NOMO-1 treated with DMSO at 0.1 percent for 48 hours (cell line): ENCODE data around the gene FBXO3.
A peak's percentile ranks its signal among the peaks of the same experiment; 100 is the strongest.
"Not testable (repeated sequence)": the region's sequence is repeated elsewhere in the genome, so short reads cannot be mapped to it uniquely, and the experiment has no call there.

Experiments used
- DNase-seq: peaks from one replicate; lab custom pipeline; 2025; ENCODE audit not compliant: unreplicated experiment; lab: John Stamatoyannopoulos, UW

Gene FBXO3, protein sequence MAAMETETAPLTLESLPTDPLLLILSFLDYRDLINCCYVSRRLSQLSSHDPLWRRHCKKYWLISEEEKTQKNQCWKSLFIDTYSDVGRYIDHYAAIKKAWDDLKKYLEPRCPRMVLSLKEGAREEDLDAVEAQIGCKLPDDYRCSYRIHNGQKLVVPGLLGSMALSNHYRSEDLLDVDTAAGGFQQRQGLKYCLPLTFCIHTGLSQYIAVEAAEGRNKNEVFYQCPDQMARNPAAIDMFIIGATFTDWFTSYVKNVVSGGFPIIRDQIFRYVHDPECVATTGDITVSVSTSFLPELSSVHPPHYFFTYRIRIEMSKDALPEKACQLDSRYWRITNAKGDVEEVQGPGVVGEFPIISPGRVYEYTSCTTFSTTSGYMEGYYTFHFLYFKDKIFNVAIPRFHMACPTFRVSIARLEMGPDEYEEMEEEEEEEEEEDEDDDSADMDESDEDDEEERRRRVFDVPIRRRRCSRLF

DNA sequence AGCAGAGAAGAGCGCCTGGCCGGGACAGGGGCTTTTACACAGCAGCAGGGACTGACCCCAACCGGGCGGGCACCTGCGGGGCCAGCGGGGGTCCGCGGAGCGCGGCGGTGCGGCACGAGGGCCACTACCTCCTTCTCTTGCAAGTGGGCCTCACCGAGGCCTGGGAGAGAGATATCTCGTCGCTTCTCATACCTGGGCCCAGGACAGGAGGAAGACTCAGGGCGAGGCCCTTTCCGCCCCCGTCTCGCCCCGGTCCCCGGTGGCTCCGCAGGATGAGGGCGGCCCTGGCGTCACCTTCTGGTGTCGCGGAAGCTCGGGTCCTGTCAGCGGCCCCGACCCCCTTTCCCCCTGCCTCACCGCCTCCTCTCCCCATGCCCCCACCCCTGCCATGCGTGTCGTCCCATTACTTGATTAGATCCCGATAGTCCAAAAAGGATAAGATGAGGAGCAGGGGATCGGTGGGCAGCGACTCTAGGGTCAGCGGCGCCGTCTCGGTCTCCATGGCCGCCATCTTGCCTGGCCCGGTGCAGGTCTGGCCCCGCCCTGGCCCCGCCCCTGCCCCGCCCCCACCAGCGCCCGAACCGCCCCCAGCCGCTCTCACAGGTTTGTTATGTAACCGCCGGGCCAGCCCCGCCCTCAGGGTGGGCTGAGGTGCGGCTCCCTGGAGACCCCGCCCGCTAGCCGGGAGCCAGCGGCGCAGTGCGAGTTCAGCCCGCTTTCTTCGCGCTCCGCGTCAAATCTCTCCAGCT is at the start of gene FBXO3:
Gene FBXO3 (minus strand): TSS at position 534 of the 749 bp plus-strand sequence. CDS start 23 bp downstream, at position 511.
- DNase-seq = peak; percentile 69

DNA sequence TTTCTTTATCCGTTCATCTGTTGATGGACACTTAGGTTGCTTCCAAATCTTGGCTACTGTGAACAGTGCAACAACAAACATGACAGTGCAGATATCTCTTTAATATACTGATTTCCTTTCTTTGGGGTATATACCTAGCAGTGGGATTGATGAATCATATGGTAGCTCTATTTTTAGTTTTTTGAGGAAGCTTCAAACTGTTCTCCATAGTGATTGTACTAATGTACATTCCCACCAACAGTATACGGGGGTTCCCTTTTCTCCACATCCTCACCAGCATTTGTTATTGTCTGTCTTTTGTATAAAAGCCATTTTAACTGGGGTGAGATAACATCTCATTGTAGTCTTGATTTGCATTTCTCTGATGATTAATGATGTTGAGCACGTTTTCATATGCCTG is 48.7 kb upstream of the FBXO3 start:
- DNase-seq = not testable (repeated sequence)

DNA sequence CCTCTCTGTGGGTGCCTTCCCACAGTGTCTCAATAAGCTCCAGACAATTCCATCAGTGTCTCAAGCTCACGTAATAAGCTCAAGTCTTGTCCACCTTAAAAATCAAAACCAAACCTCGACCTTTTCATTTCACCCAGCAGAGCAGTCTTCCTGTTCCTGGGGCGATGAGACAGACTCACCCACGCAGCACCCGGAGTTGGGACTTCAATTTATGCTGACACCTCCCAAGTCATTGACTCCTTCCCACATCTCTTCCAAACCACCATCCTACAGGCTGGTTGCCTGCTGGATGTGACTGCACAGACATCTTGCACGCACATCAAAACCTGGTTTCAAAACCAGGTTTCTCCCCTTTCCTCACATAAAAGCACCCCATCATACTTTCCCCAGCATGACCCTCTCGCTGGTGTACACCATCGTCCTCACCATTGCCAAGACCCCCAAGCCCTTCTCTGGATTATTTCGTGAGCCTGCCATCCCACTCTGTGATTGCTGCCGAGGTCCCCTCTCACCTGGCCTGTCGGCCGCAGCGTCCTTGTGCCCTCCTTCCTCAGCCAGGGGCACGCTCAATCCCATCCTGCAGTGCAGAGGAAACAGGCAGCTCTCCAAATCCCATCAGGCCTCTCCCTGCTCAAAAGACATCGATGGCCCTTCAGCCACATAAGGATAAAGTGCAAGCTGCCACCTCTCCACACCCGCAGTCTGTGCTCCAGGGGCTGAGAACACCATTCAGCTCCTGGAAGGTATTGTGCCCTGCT is 45.1 kb upstream of the FBXO3 start:
- DNase-seq = no peak

DNA sequence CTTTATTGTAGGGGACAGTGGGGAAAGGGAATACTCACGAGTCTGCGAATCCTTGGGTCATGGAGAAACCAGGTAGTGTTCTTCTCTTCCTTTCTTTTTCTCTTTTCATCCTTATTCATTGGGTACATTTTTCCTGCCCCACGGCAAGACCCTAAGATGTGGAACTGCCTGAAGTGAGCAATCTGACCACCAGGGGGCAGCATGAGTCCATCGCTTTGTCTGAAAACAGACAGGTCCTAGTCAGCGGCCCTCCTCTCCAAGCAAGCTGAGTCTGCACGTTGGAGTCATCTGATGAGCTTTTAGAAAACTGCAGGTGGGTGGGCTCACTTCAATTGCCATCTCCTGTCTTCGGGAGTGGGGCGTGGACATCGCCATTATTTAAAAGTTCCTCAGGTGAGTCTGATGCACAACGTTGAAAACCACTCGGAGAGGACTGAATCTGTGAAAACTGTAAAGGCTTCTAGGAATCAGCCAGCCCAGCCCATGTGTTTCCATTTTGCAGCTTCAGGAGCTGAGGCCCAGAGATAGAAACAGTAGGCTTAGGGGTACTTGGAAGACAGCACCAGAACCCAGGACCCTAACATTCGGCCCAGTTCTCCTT is 34.0 kb upstream of the FBXO3 start:
- peak; percentile 81 for DNase-seq

DNA sequence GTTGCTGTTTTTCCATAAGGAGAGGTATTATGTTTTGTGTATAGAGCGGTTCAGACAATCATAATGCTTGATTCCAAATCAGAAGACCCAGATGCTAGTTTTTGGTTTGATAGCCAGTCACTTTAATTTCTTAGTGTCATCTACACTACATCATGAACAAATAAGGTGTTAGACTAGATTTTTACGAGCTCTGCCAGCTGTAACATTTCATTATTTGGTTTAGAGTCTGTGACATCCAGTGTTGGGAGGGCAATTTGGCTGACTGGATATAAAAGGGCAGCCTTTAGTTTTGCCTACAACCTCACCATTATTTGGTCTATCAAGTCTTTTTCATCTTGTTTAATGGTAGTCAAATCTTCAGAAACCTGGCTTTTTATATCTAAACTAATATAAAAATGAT is 30.2 kb upstream of the FBXO3 start:
- DNase-seq = no peak

DNA sequence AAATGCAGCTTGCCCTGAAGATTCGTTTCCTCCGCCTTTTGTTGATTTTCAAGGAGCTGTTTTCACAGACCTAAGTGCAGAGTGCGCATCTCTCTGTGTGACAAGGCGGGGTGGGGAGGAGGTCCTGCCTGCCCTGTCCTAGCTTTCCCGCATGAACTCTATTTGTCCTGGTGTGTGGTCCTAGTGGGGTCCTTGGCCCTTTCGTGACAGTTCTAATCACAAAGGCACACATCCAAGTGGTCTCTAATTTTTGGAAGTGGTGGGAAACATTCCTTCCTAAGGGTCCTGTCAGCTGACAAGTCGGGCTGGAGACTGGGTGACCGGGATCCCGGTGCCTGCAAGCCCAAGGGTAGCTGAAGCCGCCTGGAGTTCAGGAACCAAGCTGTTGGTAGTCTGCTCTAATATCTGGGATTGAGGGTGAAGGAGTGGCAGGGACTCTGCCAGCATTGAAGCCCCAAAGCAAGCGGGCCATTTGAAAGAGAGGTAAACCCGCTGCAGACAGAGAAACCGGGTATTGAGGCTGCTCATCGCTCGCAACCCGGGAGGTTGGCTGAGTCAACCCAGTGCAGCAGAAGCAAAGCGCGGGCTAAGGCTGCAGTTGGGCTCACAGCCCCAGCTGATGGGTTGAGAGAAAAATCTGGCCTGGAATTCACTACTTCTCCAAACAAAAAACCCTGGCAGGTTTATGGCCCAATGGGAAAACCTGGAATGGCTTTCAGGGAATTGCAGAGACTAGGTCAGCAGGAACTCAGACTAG is 28.1 kb upstream of the FBXO3 start:
- peak; percentile 6 for DNase-seq

DNA sequence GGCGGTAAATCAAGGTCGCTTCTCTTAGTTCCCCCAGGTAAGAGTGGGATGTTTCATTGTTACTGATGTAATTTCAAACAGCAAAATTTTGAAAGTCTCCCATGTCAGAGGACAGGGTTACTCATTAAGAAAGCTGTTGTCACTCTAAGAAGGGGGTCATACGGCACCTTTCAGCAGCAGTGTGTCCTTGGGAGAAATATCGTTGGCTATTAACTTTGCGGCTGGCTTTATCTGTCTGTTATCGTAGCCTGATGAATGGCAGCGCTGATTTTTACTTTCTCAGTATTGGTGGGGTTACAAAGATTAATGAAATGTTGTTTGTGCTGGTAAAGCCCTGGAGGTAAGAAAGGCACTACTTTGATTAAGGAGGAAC is 27.5 kb upstream of the FBXO3 start:
- DNase-seq = no peak

DNA sequence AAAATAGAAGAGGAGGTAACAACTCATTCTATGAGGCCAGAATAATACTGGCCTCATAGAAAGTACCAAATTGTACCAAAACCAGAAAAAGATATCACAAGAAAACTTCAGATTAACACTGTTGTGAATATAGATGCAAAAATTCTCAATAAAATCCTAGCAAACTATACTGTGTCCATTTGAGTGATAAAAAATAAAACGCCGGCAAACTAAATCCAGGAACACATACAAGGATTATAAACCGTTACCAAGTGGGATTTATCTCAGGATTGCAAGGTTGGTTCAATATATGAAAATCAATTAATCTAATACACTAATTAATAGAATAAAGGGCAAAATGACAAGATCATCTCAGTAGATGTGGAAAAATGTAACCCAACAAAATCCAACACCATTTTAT is 23.6 kb upstream of the FBXO3 start:
- DNase-seq = no peak

DNA sequence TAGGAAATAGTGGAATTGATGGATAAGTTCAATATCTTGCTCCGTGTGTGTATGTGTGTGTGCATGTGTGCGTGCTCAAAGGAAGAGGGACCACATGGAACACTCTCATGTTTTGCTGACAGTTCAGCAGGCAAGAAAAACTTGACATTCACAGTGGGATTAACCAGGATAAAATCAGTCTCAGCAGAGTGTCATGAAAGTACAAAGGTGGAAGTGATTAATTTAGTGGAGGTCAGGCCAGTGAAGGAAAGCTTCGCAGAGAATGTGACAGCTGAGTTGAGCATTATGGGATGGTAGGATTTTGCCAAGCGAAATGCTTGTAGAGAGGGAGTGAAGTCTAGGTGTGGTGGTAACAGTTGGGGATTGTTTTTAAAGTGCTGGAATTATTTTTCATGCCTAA is 15.7 kb upstream of the FBXO3 start:
- no peak for DNase-seq

DNA sequence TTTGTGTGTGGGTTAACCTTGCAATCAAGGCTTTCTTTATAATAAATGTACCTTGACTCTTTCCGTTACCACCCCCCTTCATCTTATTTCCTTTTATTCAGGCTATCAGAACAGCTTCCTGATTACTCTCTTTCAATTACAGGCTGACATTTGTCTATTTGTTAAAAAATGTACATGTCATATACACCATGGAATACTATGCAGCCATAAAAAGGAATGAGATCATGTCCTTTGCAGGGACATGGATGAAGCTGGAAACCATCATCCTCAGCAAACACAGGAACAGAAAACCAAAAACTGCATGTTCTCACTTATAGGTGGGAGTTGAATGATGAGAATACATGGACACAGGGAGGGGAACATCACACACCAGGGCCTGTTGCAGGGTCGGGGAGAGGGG is 13.8 kb upstream of the FBXO3 start:
- DNase-seq = not testable (repeated sequence)

DNA sequence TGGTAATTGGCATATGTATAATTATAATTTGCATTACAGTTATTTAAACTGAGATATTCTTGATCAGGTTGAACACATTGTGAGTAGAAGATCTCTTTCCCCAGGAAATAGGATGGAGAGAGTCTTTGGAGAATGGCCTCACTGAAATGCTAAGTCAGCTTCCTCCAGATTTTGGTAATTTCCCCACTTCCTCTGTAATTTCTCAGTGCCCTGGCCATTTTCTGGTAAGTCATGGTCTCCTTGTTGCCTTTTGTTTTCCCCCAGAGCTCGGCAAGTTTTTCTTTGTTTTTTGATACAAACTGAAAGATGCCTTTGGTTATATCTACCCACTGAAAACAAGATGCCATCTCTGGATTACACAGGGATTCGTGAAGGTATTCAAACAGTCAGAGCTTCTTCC is 12.8 kb upstream of the FBXO3 start:
- DNase-seq = no peak

DNA sequence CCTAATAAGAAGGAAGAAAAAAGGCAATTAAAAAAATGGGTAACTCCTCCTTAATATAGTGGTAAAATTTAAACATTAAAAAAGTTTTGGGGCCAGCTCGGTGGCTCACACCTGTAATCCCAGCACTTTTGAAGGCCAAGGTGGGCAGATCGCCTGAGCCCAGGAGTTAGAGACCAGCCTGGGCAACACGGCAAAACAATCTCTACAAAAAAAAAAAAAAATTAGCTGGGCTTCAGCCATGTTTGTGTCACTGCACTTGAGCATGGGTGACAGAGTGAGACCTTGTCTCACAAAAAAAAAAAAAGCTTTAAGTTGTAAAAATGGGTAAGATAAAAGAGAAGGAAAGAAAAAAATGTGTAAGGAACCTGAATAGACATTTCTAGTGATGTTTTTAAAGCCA is 11.3 kb upstream of the FBXO3 start:
- no peak for DNase-seq

DNA sequence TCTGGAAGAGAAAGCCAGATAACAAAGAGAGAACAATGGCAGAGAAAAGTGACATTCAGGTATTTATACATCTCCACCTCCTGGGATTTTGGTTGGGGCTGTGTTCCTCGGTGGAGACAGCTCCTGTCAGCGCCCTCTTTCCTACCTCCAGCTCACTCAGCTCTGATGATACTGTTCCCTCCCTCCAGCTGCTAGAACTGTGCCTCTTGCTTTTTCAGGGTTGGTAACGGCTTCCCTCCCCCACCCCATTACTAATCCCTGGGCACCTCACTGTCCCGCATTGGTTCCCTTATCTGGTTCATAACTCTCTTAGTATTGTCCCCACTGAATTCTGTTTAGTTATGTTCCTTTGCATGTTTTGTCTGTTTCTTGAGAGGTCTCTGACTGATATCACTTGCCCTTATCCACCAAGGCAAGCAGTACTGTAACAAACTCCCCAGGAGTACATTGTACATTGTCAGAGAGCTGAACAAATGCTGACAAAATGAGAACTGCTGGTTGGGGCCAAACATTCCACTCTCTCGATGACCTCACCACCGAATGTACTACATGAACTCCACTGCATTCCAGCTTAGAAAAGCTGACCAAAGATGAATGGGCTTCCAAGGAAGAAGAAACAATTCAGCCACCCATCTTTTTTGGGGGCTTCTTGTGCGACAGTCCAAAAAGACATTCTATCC is 5.7 kb upstream of the FBXO3 start:
- no peak for DNase-seq

DNA sequence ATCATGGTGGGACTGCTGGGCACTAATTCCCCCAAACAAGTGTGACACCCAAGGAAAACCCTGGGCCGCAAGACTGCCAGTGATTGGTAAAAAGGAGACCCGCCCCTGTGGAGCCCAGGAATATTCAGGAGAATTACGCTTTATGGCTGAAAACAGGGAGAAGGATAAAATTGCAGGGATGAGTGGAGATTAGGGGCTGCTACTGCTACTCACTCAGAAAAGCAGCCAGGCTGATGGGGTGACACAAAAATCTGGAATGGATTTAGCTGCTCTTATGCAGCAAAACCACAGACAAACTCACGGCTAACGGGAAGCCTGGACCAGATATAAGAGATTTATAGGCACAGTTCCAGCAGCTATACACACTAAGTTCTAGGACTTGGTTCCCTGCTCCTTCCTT is 4.4 kb upstream of the FBXO3 start:
- DNase-seq = no peak

DNA sequence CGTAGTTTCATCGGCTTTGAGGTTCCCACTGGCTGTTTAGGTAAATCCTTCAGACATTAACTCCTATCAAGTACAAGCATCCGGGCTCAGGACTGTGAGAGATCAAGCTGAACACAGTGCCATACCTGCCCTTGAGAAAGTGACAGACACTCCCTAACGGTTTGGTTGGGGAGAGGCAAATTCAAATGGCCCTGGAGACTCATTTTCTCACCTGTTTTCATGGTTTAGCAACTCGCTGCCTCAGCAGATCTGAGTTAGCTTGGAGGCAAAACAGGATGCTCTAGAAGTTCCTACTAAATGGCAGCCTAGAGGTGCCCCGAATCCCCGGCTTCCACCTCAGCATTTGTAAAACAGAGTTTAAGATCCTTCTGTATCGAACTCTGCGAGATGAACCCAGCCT is 3.6 kb upstream of the FBXO3 start:
- DNase-seq = no peak

DNA sequence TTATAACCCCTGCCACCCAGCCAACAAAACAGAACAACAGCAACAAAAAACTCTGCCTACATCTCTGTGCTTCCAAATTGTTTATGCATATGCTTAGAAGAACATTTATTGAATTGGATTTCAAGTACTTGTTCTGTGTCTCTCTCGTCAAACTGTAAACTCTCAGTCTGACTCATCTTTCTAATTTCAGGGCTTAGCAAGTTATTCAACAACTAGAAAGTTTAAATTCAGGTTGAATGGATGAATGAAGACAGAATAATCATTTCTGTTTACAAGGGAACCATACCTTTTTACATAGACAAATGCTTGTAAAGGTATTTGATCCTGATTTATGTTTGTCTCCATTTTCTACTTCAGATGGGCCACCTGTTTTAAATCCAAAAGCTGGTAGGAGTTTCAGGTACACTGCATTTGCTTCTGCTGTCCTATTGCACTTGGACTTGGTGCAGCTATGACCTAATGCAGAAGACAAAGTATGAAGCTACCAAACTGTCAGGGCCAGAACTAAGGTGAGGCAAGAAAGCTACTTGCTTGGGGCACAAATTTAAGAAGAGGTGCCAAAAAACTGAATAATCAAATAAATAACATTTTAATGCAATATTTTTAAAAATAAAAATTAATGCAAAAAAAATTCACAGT is 1.6 kb upstream of the FBXO3 start:
- no peak for DNase-seq

DNA sequence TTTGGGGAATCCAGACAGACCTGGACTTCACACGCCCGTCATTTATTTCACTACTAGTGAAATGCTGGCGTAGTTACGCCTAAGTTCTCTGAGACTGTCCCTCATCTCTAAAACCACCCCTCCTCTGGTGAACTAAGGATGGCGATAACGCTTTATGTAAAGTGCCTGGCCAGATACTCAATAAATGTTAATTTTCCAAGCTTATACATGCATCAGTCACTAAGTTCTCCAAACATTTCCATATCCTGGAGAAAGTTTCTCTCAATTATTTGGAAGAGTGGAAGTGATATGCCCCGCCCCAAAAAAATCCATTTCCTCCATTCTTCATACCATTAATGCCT is 1.1 kb upstream of the FBXO3 start:
- DNase-seq = no peak

DNA sequence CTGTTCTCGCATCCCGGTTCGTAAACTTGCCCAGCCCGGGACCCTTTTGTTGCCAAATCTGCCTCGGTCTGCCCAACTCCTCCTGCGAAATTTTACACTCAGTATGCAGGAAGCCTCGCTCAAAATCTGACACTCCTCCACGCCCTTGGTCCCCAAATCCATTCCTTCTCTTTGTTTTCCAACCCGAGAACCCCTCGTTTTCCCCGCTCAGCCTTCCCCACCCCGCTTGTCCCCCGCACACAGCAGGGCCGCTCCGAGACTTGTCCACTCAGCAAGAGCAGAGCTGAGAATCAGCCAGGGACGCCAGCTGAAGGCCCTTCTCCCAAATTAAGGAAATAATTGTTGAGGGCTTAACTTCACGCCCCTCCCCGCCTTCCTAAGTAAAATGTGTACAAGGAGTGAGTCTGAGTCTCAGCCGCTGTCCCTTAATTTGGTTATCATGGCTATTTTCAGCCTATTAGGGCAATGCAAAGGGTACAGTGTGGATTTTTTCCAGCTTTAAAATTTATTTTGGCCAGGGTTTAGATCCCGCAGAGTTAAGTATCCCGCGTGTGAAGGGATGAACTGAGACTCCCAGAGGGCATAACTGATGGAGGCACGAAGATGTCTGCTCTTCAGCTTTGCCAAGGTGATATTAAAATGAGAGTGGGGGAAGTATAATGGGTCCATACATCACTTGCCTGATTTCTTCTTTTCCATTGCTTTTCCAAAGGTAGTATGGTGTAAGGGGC is 581 bp upstream of the FBXO3 start:
- DNase-seq = no peak

DNA sequence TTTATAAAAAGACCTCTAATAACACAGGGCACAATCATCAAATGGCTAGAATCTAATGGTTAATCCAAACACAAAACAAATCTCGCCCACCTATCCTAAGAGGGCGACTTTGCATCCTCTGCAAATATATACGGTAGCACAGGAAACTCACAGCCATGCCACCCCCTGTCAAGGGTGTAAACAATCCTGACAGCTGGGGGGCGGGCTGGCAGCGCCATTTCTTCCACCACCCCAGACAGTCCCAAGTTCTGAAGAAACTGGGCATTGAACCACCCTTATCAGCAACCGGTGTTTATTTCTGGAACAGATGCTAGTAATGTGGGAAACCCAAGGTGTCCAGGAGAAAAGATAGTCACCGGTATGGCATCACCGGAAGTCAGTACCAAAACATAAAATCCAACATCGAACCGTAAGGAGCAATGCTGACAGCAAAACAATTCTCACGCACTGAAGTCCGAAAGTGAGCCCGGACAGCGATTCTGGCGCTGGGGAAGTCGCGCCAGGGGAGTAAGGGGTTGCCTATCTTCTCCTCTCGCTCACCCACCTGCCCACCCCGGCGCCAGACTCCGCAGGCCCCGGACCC is 825 bp downstream of the FBXO3 start:
- no peak for DNase-seq
